A549 (cell line): ENCODE data around the gene KDM8.

Source experiments
- CTCF ChIP-seq: fragments of >200 bp; sonication (Bioruptor Twin); formaldehyde crosslinking; IDR thresholded peaks from 3 replicates; pipeline ENCODE4 v1.5.1; 2016
- EP300 ChIP-seq, 2 experiments: fragments of >200 bp; sonication (Bioruptor Twin); formaldehyde crosslinking; IDR thresholded peaks; 2 replicates in 1 of 2; 3 replicates in 1 of 2; pipeline ENCODE4 v1.6.1; 2016 to 2017
- HDAC2 ChIP-seq: fragments of 200-600 bp; sonication (generic); IDR thresholded peaks from 2 replicates; pipeline ENCODE4 v1.6.1; 2016
- KDM1A ChIP-seq: fragments of 200-600 bp; sonication (generic); IDR thresholded peaks from 2 replicates; pipeline ENCODE4 v1.6.1; 2016; ENCODE audit warnings: low read depth, mild to moderate bottlenecking
- POLR2A ChIP-seq: IDR thresholded peaks from 2 replicates; pipeline ENCODE4 v1.6.1; 2012; ENCODE audit warnings: mild to moderate bottlenecking, low read length

- TF ChIP-seq CTCF: no peak
- TF ChIP-seq KDM1A: no peak
- no peak for TF ChIP-seq POLR2A
- no peak for TF ChIP-seq EP300 (IDR thresholded peaks at IDR 0.05)
- no peak for TF ChIP-seq HDAC2
Observed at GRCh38 chr16:27205423-27206065, 2.2 kb downstream of the KDM8 start.
